ENCODE results near the gene JDP2.
A peak's percentile ranks its signal among the peaks of the same experiment; 100 is the strongest.

The JDP2 gene

GRCh38 chr14:75440733-75441477, 13.1 kb downstream of the JDP2 start:
- DNase-seq (ENCODE audit: low read depth): peak; percentile 95
- no peak for TF ChIP-seq CTCF (conservative IDR thresholded peaks at IDR 0.05; ENCODE audit: control insufficient read depth, insufficient read depth, low read depth, low read length)
- H3K4me3 ChIP-seq (ENCODE audit: control insufficient read depth, low read depth, low read length): no peak overlapping the region

GRCh38 chr14:75441728-75442127, 13.9 kb downstream of the JDP2 start:
- no peak for DNase-seq (ENCODE audit: low read depth)
- no peak for TF ChIP-seq CTCF (conservative IDR thresholded peaks at IDR 0.05; ENCODE audit: control insufficient read depth, insufficient read depth, low read depth, low read length)
- no peak overlapping the region for H3K4me3 ChIP-seq (ENCODE audit: control insufficient read depth, low read depth, low read length)

- no peak for DNase-seq (ENCODE audit: low read depth)
- no peak for TF ChIP-seq CTCF (conservative IDR thresholded peaks at IDR 0.05; ENCODE audit: control insufficient read depth, insufficient read depth, low read depth, low read length)
- no peak overlapping the region for H3K4me3 ChIP-seq (ENCODE audit: control insufficient read depth, low read depth, low read length)
Observed at GRCh38 chr14:75442166-75442565, 14.3 kb downstream of the JDP2 start.

GRCh38 chr14:75442642-75443041, 14.8 kb downstream of the JDP2 start:
- no peak for TF ChIP-seq CTCF (conservative IDR thresholded peaks at IDR 0.05; ENCODE audit: control insufficient read depth, insufficient read depth, low read depth, low read length)
- peak; percentile 94 for DNase-seq (ENCODE audit: low read depth)
- H3K4me3 ChIP-seq (ENCODE audit: control insufficient read depth, low read depth, low read length): no peak overlapping the region

GRCh38 chr14:75443203-75443969, 15.6 kb downstream of the JDP2 start:
- H3K4me3 ChIP-seq (ENCODE audit: control insufficient read depth, low read depth, low read length): no peak overlapping the region
- peak; percentile 60 for DNase-seq (ENCODE audit: low read depth)
- TF ChIP-seq CTCF (conservative IDR thresholded peaks at IDR 0.05; ENCODE audit: control insufficient read depth, insufficient read depth, low read depth, low read length): no peak

- DNase-seq (ENCODE audit: low read depth): no peak
- TF ChIP-seq CTCF (conservative IDR thresholded peaks at IDR 0.05; ENCODE audit: control insufficient read depth, insufficient read depth, low read depth, low read length): no peak
- H3K4me3 ChIP-seq (ENCODE audit: control insufficient read depth, low read depth, low read length): no peak overlapping the region
Observed at GRCh38 chr14:75445236-75445635, 17.4 kb downstream of the JDP2 start.

Data from fibroblast of mammary gland (primary cell).